ENCODE measurements around the gene PSMA8. TPM values are rescaled to one million over a fixed set of nuclear protein-coding genes. Genes with fewer than 3 reads are reported as not detected.
"Not testable (repeated sequence)": the region's sequence is repeated elsewhere in the genome, so short reads cannot be mapped to it uniquely, and the experiment has no call there.

PSMA8 gene
- total RNA-seq, 6 experiments from 2014 or later: not detected

GRCh38 chr18:26127786-26128185 is 5.9 kb upstream of the PSMA8 start:
- Histone ChIP-seq H3K9me3 (no peaks in the 10 kb centered on the region), H3K4me3 (no peak overlapping the region), H3K4me1 (no peaks in the 10 kb centered on the region), H3K27me3 (no peaks in the 10 kb centered on the region), H3K27ac (no peak overlapping the region), H3K36me3 (no peaks in the 10 kb centered on the region)
- WGBS (ENCODE audit: insufficient coverage, low coverage, low lambda C conversion rate, missing lambda C conversion rate): 48% methylated on average over 4 of the region's 5 CpGs
- intact Hi-C loops (cut with DNase I): no loop called here
- no peak for ATAC-seq
- no peak for TF ChIP-seq CTCF (IDR thresholded peaks at IDR 0.05)
- no peak for TF ChIP-seq POLR2A (IDR thresholded peaks at IDR 0.05)
- no peak for DNase-seq

GRCh38 chr18:26128192-26128591 is 5.5 kb upstream of the PSMA8 start:
- H3K9me3 ChIP-seq; H3K4me1 ChIP-seq; H3K27me3 ChIP-seq; ATAC-seq; H3K36me3 ChIP-seq; DNase-seq; H3K4me3 ChIP-seq; intact Hi-C loops (cut with DNase I); H3K27ac ChIP-seq: not testable (repeated sequence)
- WGBS (ENCODE audit: insufficient coverage, low coverage, low lambda C conversion rate, missing lambda C conversion rate): 61% methylated on average over 2 of the region's 2 CpGs

- no peak for DNase-seq
- no peaks in the 10 kb centered on the region for H3K9me3 ChIP-seq
- no peak overlapping the region for H3K27ac ChIP-seq
- no peaks in the 10 kb centered on the region for H3K4me1 ChIP-seq
- H3K36me3 ChIP-seq: no peaks in the 10 kb centered on the region
- WGBS (ENCODE audit: insufficient coverage, low coverage, low lambda C conversion rate, missing lambda C conversion rate): 77% methylated on average over 5 of the region's 6 CpGs
- intact Hi-C loops (cut with DNase I): no loop called here
- no peak overlapping the region for H3K4me3 ChIP-seq
- ATAC-seq: no peak
- H3K27me3 ChIP-seq: no peaks in the 10 kb centered on the region
- no peak for TF ChIP-seq POLR2A (IDR thresholded peaks at IDR 0.05)
- no peak for TF ChIP-seq CTCF (IDR thresholded peaks at IDR 0.05)
These were observed 438 bp downstream of the PSMA8 start for GRCh38 chr18:26134107-26134506.

- Histone ChIP-seq H3K27me3 (no peaks in the 10 kb centered on the region), H3K36me3 (no peaks in the 10 kb centered on the region), H3K4me1 (no peaks in the 10 kb centered on the region), H3K4me3 (no peak overlapping the region), H3K9me3 (no peaks in the 10 kb centered on the region), H3K27ac (no peak overlapping the region)
- DNase-seq (no peak), ATAC-seq (no peak)
- 93% methylated on average over 1 of the region's 1 CpG for WGBS (ENCODE audit: insufficient coverage, low coverage, low lambda C conversion rate, missing lambda C conversion rate)
- intact Hi-C loops (cut with DNase I): no loop called here
- no peak for TF ChIP-seq CTCF (IDR thresholded peaks at IDR 0.05)
- TF ChIP-seq POLR2A (IDR thresholded peaks at IDR 0.05): no peak
These were observed 1.9 kb downstream of the PSMA8 start for GRCh38 chr18:26135548-26135947.

GRCh38 chr18:26157326-26157725 is 23.7 kb downstream of the PSMA8 start:
- H3K9me3 ChIP-seq: no peaks in the 10 kb centered on the region
- no peaks in the 10 kb centered on the region for H3K36me3 ChIP-seq
- intact Hi-C loops (cut with DNase I): no loop called here
- WGBS (ENCODE audit: insufficient coverage, low coverage, low lambda C conversion rate, missing lambda C conversion rate): 12% methylated on average over 2 of the region's 3 CpGs
- ATAC-seq: no peak
- H3K4me3 ChIP-seq: no peak overlapping the region
- no peaks in the 10 kb centered on the region for H3K27me3 ChIP-seq
- H3K27ac ChIP-seq: no peak overlapping the region
- DNase-seq: no peak
- H3K4me1 ChIP-seq: no peaks in the 10 kb centered on the region
- TF ChIP-seq CTCF (IDR thresholded peaks at IDR 0.05): no peak
- no peak for TF ChIP-seq POLR2A (IDR thresholded peaks at IDR 0.05)

Measured in right lobe of liver (tissue), 6 donors.